Activated naive CD8-positive, alpha-beta T cell treated with anti-CD3 and anti-CD28 coated beads, Interleukin-2, amount 50 U/mL, for 24 hours (primary cell): ENCODE measurements around the gene TNRC6C.

Experiments used
- ATAC-seq: fragments of 150-1000 bp; cut with Tn5 transposase; one replicate; pipeline ENCODE4 v1.10.0; 2021
- DNase-seq: peaks from one replicate; pipeline ENCODE4 v3.0.0; 2021
- H3K27ac Mint-ChIP-seq: one replicate; pipeline ENCODE4 v1.8.0; 2021; ENCODE audit warnings: mild to moderate bottlenecking, mixed read lengths
- H3K27me3 Mint-ChIP-seq: one replicate; pipeline ENCODE4 v1.8.0; 2021; ENCODE audit warnings: mixed read lengths
- H3K36me3 Mint-ChIP-seq: one replicate; pipeline ENCODE4 v1.8.0; 2021; ENCODE audit warnings: low read depth, mixed read lengths
- H3K4me1 Mint-ChIP-seq: one replicate; pipeline ENCODE4 v1.8.0; 2021; ENCODE audit warnings: mixed read lengths
- H3K4me3 Mint-ChIP-seq: one replicate; pipeline ENCODE4 v1.8.0; 2021; ENCODE audit warnings: mild to moderate bottlenecking, moderate library complexity, mixed read lengths
- H3K9me3 Mint-ChIP-seq: one replicate; pipeline ENCODE4 v1.8.0; 2021; ENCODE audit warnings: mixed read lengths

TNRC6C gene

GRCh38 chr17:78027121-78027520, 68.6 kb downstream of the TNRC6C start:
- Mint-ChIP-seq H3K4me1 (peaks cover 12% of the 10 kb centered on the region), H3K27ac (no peak overlapping the region), H3K9me3 (no peaks in the 10 kb centered on the region), H3K36me3 (peaks cover 3% of the 10 kb centered on the region), H3K4me3 (no peak overlapping the region), H3K27me3 (no peaks in the 10 kb centered on the region)
- DNase-seq (no peak), ATAC-seq (no peak)

GRCh38 chr17:78029697-78030096, 71.2 kb downstream of the TNRC6C start:
- DNase-seq (no peak), ATAC-seq (no peak)
- Mint-ChIP-seq H3K4me1 (peaks cover 10% of the 10 kb centered on the region), H3K4me3 (no peak overlapping the region), H3K9me3 (no peaks in the 10 kb centered on the region), H3K27me3 (no peaks in the 10 kb centered on the region), H3K27ac (no peak overlapping the region), H3K36me3 (peaks cover 15% of the 10 kb centered on the region)

- H3K27me3 Mint-ChIP-seq: no peaks in the 10 kb centered on the region
- DNase-seq (no peak), ATAC-seq (no peak)
- no peak overlapping the region for H3K4me3 Mint-ChIP-seq
- H3K9me3 Mint-ChIP-seq: no peaks in the 10 kb centered on the region
- H3K36me3 Mint-ChIP-seq: peaks cover 17% of the 10 kb centered on the region
- peaks cover 11% of the 10 kb centered on the region for H3K4me1 Mint-ChIP-seq
- no peak overlapping the region for H3K27ac Mint-ChIP-seq
Observed at GRCh38 chr17:78031435-78031834, 72.9 kb downstream of the TNRC6C start.

GRCh38 chr17:78032166-78032565, 73.7 kb downstream of the TNRC6C start:
- peaks cover 17% of the 10 kb centered on the region for H3K36me3 Mint-ChIP-seq
- DNase-seq (no peak), ATAC-seq (no peak)
- no peak overlapping the region for H3K4me3 Mint-ChIP-seq
- no peaks in the 10 kb centered on the region for H3K9me3 Mint-ChIP-seq
- H3K27ac Mint-ChIP-seq: no peak overlapping the region
- H3K27me3 Mint-ChIP-seq: no peaks in the 10 kb centered on the region
- peaks cover 11% of the 10 kb centered on the region for H3K4me1 Mint-ChIP-seq

- no peak for DNase-seq
- ATAC-seq: no peak
- Mint-ChIP-seq H3K4me1 (peaks cover 5% of the 10 kb centered on the region), H3K4me3 (no peak overlapping the region), H3K27me3 (no peaks in the 10 kb centered on the region), H3K36me3 (peaks cover 17% of the 10 kb centered on the region), H3K9me3 (no peaks in the 10 kb centered on the region), H3K27ac (no peak overlapping the region)
Observed at GRCh38 chr17:78034429-78035091, 76.1 kb downstream of the TNRC6C start.

- Mint-ChIP-seq H3K27ac (no peak overlapping the region), H3K4me3 (no peak overlapping the region), H3K9me3 (no peaks in the 10 kb centered on the region), H3K4me1 (peaks cover 12% of the 10 kb centered on the region), H3K27me3 (no peaks in the 10 kb centered on the region), H3K36me3 (peaks cover 15% of the 10 kb centered on the region)
- DNase-seq: no peak
- no peak for ATAC-seq
Observed at GRCh38 chr17:78037280-78037679, 78.8 kb downstream of the TNRC6C start.

GRCh38 chr17:78038748-78039288, 80.3 kb downstream of the TNRC6C start:
- Mint-ChIP-seq H3K27me3 (no peaks in the 10 kb centered on the region), H3K27ac (no peak overlapping the region), H3K4me3 (no peak overlapping the region), H3K9me3 (no peaks in the 10 kb centered on the region), H3K36me3 (peaks cover 15% of the 10 kb centered on the region), H3K4me1 (peaks cover 12% of the 10 kb centered on the region)
- DNase-seq: no peak
- ATAC-seq: no peak

GRCh38 chr17:78039581-78039980, 81.1 kb downstream of the TNRC6C start:
- Mint-ChIP-seq H3K4me1 (peaks cover 11% of the 10 kb centered on the region), H3K27ac (no peak overlapping the region), H3K36me3 (peaks cover 12% of the 10 kb centered on the region), H3K9me3 (no peaks in the 10 kb centered on the region), H3K27me3 (no peaks in the 10 kb centered on the region), H3K4me3 (no peak overlapping the region)
- DNase-seq (no peak), ATAC-seq (no peak)

GRCh38 chr17:78040440-78041385, 82.2 kb downstream of the TNRC6C start:
- DNase-seq (peak; percentile 21), ATAC-seq (peak; percentile 24)
- Mint-ChIP-seq H3K4me1 (peaks cover 18% of the 10 kb centered on the region), H3K27me3 (no peaks in the 10 kb centered on the region), H3K27ac (peak overlapping the region; percentile 47), H3K9me3 (no peaks in the 10 kb centered on the region), H3K4me3 (peak overlapping the region; percentile 74), H3K36me3 (peaks cover 11% of the 10 kb centered on the region)

- Mint-ChIP-seq H3K36me3 (peaks cover 14% of the 10 kb centered on the region), H3K9me3 (no peaks in the 10 kb centered on the region), H3K4me1 (peaks cover 18% of the 10 kb centered on the region), H3K27me3 (no peaks in the 10 kb centered on the region), H3K27ac (no peak overlapping the region), H3K4me3 (peak overlapping the region; percentile 74)
- no peak for ATAC-seq
- DNase-seq: no peak
Observed at GRCh38 chr17:78041386-78042179, 83.1 kb downstream of the TNRC6C start.

- H3K27ac Mint-ChIP-seq: peak overlapping the region; percentile 53
- no peak overlapping the region for H3K4me3 Mint-ChIP-seq
- H3K4me1 Mint-ChIP-seq: peaks cover 20% of the 10 kb centered on the region
Observed at GRCh38 chr17:78042542-78042941, 84.0 kb downstream of the TNRC6C start.

GRCh38 chr17:78043031-78043430, 84.5 kb downstream of the TNRC6C start:
- Mint-ChIP-seq H3K27ac (no peak overlapping the region), H3K4me3 (no peak overlapping the region), H3K9me3 (no peaks in the 10 kb centered on the region), H3K36me3 (peaks cover 15% of the 10 kb centered on the region), H3K27me3 (no peaks in the 10 kb centered on the region), H3K4me1 (peaks cover 20% of the 10 kb centered on the region)
- no peak for ATAC-seq
- no peak for DNase-seq

More at GRCh38 chr17:78042542-78042941, 84.0 kb downstream of the TNRC6C start:
- peaks cover 15% of the 10 kb centered on the region for H3K36me3 Mint-ChIP-seq
- ATAC-seq (no peak), DNase-seq (no peak)
- H3K27me3 Mint-ChIP-seq: no peaks in the 10 kb centered on the region
- H3K9me3 Mint-ChIP-seq: no peaks in the 10 kb centered on the region

- Mint-ChIP-seq H3K4me1 (peaks cover 21% of the 10 kb centered on the region), H3K27me3 (no peaks in the 10 kb centered on the region), H3K36me3 (peaks cover 18% of the 10 kb centered on the region), H3K27ac (no peak overlapping the region), H3K9me3 (no peaks in the 10 kb centered on the region), H3K4me3 (no peak overlapping the region)
- ATAC-seq: no peak
- no peak for DNase-seq
Observed at GRCh38 chr17:78044280-78044835, 85.9 kb downstream of the TNRC6C start.

- no peak for ATAC-seq
- peaks cover 24% of the 10 kb centered on the region for H3K36me3 Mint-ChIP-seq
- H3K27ac Mint-ChIP-seq: no peak overlapping the region
- no peaks in the 10 kb centered on the region for H3K27me3 Mint-ChIP-seq
- H3K4me1 Mint-ChIP-seq: peaks cover 28% of the 10 kb centered on the region
- H3K9me3 Mint-ChIP-seq: no peaks in the 10 kb centered on the region
- no peak for DNase-seq
- no peak overlapping the region for H3K4me3 Mint-ChIP-seq
Observed at GRCh38 chr17:78045316-78045715, 86.8 kb downstream of the TNRC6C start.
